Mesendoderm (in vitro differentiated cells): Measurements from ENCODE around the gene PRSS38.

Source experiments
- DNase-seq: peaks from one replicate; pipeline ENCODE4 v3.0.0; 2013
- H2AK5ac ChIP-seq: 2 replicates; pipeline ENCODE4 v1.6.1; 2013; ENCODE audit warnings: low read length, inconsistent platforms
- H2BK120ac ChIP-seq: 2 replicates; pipeline ENCODE4 v1.6.1; 2013; ENCODE audit warnings: low read depth, mild to moderate bottlenecking, low read length, moderate library complexity, mixed read lengths
- H2BK15ac ChIP-seq: replicated peaks from 2 replicates; pipeline ENCODE4 v1.6.1; 2013; ENCODE audit warnings: low read depth, mild to moderate bottlenecking, moderate library complexity
- H2BK5ac ChIP-seq: 2 replicates; pipeline ENCODE4 v1.6.1; 2013; ENCODE audit warnings: low read length, inconsistent platforms
- H3K18ac ChIP-seq: 2 replicates; pipeline ENCODE4 v1.6.1; 2013; ENCODE audit warnings: mild to moderate bottlenecking, low read length, mixed read lengths
- H3K23ac ChIP-seq: one replicate; pipeline ENCODE4 v1.6.1; 2013; ENCODE audit warnings: low read length
- H3K27ac ChIP-seq: 2 replicates; pipeline ENCODE4 v1.5.1; 2013; ENCODE audit warnings: low read depth, mild to moderate bottlenecking, inconsistent platforms, low read length, moderate library complexity
- H3K27me3 ChIP-seq: 2 replicates; pipeline ENCODE4 v1.6.1; 2013; ENCODE audit warnings: low read length, control low read depth, mild to moderate bottlenecking, inconsistent platforms; ENCODE audit not compliant: insufficient read depth, poor library complexity
- H3K36me3 ChIP-seq: 2 replicates; pipeline ENCODE4 v1.6.1; 2013; ENCODE audit warnings: low read length, inconsistent platforms; ENCODE audit not compliant: control insufficient read depth, insufficient read depth
- H3K4ac ChIP-seq: one replicate; pipeline ENCODE4 v1.6.1; 2013; ENCODE audit warnings: low read depth, mild to moderate bottlenecking, low read length, moderate library complexity
- H3K4me1 ChIP-seq: 2 replicates; pipeline ENCODE4 v1.6.1; 2013; ENCODE audit warnings: low read depth, low read length, inconsistent platforms; ENCODE audit not compliant: control insufficient read depth
- H3K4me2 ChIP-seq: 2 replicates; pipeline ENCODE4 v1.6.1; 2013; ENCODE audit warnings: low read length
- H3K4me3 ChIP-seq: 2 replicates; pipeline ENCODE4 v1.5.1; 2013; ENCODE audit warnings: mild to moderate bottlenecking, low read length
- H3K56ac ChIP-seq: one replicate; pipeline ENCODE4 v1.6.1; 2013; ENCODE audit warnings: low read length
- H3K79me1 ChIP-seq: 2 replicates; pipeline ENCODE4 v1.6.1; 2013; ENCODE audit warnings: low read length, inconsistent platforms
- H3K79me2 ChIP-seq: 2 replicates; pipeline ENCODE4 v1.6.1; 2013; ENCODE audit warnings: mild to moderate bottlenecking, low read length; ENCODE audit not compliant: control insufficient read depth, insufficient read depth
- H3K9ac ChIP-seq: 2 replicates; pipeline ENCODE4 v1.6.1; 2013; ENCODE audit warnings: low read length, inconsistent platforms
- H4K5ac ChIP-seq: one replicate; pipeline ENCODE4 v1.6.1; 2013; ENCODE audit warnings: low read length
- H4K8ac ChIP-seq: one replicate; pipeline ENCODE4 v1.6.1; 2013; ENCODE audit warnings: low read depth, mild to moderate bottlenecking, control low read depth, low read length, moderate library complexity
- WGBS: extraction: QIAGEN DNeasy Blood & Tissue Kit; methylation state at CpG from one replicate; pipeline ENCODE4 v1.1.7; 2013; ENCODE audit warnings: low lambda C conversion rate, missing lambda C conversion rate; ENCODE audit not compliant: insufficient coverage; ENCODE audit errors: extremely low coverage; 5-methylcytosine and 5-hydroxymethylcytosine counted together

PRSS38 gene

GRCh38 chr1:227780101-227781044 is 35.1 kb upstream of the PRSS38 start:
- no peak overlapping the region for H3K4ac ChIP-seq
- H3K56ac ChIP-seq, result no peak overlapping the region
- H3K18ac ChIP-seq, result no peak overlapping the region
- no peak overlapping the region for H2BK120ac ChIP-seq
- WGBS, result no CpG with 5 or more reads among the region's 23 CpGs
- no peak overlapping the region for H3K4me2 ChIP-seq
- H2AK5ac ChIP-seq, result no peak overlapping the region
- H3K36me3 ChIP-seq, result no peaks in the 10 kb centered on the region
- no peak overlapping the region for H3K27ac ChIP-seq
- H3K4me1 ChIP-seq, result no peaks in the 10 kb centered on the region
- no peak overlapping the region for H3K23ac ChIP-seq
- H3K79me1 ChIP-seq, result no peaks in the 10 kb centered on the region
- H4K5ac ChIP-seq, result no peak overlapping the region
- H3K9ac ChIP-seq, result no peak overlapping the region
- H3K79me2 ChIP-seq, result no peaks in the 10 kb centered on the region
- H3K4me3 ChIP-seq, result no peak overlapping the region
- no peaks in the 10 kb centered on the region for H3K27me3 ChIP-seq
- H4K8ac ChIP-seq, result no peak overlapping the region
- H2BK5ac ChIP-seq, result no peak overlapping the region
- no peak overlapping the region for H2BK15ac ChIP-seq
- DNase-seq, result no peak

- no CpG with 5 or more reads among the region's 15 CpGs for WGBS
- H3K36me3 ChIP-seq, result no peaks in the 10 kb centered on the region
- H3K79me2 ChIP-seq, result no peaks in the 10 kb centered on the region
- H3K79me1 ChIP-seq, result no peaks in the 10 kb centered on the region
- H3K4me2 ChIP-seq, result no peak overlapping the region
- H2BK120ac ChIP-seq, result no peak overlapping the region
- no peak overlapping the region for H4K5ac ChIP-seq
- H4K8ac ChIP-seq, result no peak overlapping the region
- no peak overlapping the region for H3K9ac ChIP-seq
- H2AK5ac ChIP-seq, result no peak overlapping the region
- H3K23ac ChIP-seq, result no peak overlapping the region
- H3K27ac ChIP-seq, result no peak overlapping the region
- H2BK15ac ChIP-seq, result no peak overlapping the region
- no peaks in the 10 kb centered on the region for H3K4me1 ChIP-seq
- no peaks in the 10 kb centered on the region for H3K27me3 ChIP-seq
- no peak overlapping the region for H2BK5ac ChIP-seq
- H3K56ac ChIP-seq, result no peak overlapping the region
- H3K18ac ChIP-seq, result no peak overlapping the region
- no peak for DNase-seq
- no peak overlapping the region for H3K4ac ChIP-seq
- no peak overlapping the region for H3K4me3 ChIP-seq
These were observed 34.1 kb upstream of the PRSS38 start for GRCh38 chr1:227781314-227781930.

GRCh38 chr1:227782226-227782625 is 33.2 kb upstream of the PRSS38 start:
- no peak overlapping the region for H2BK120ac ChIP-seq
- H3K4me2 ChIP-seq, result no peak overlapping the region
- no peak overlapping the region for H3K23ac ChIP-seq
- no peak overlapping the region for H2BK15ac ChIP-seq
- H2AK5ac ChIP-seq, result no peak overlapping the region
- DNase-seq, result no peak
- no peak overlapping the region for H4K8ac ChIP-seq
- no peak overlapping the region for H3K4ac ChIP-seq
- H4K5ac ChIP-seq, result no peak overlapping the region
- no peak overlapping the region for H3K27ac ChIP-seq
- no CpG with 5 or more reads among the region's 4 CpGs for WGBS
- no peak overlapping the region for H3K4me3 ChIP-seq
- no peaks in the 10 kb centered on the region for H3K79me2 ChIP-seq
- H3K9ac ChIP-seq, result no peak overlapping the region
- H2BK5ac ChIP-seq, result no peak overlapping the region
- H3K18ac ChIP-seq, result no peak overlapping the region
- H3K27me3 ChIP-seq, result no peaks in the 10 kb centered on the region
- H3K56ac ChIP-seq, result no peak overlapping the region
- H3K4me1 ChIP-seq, result no peaks in the 10 kb centered on the region
- H3K36me3 ChIP-seq, result no peaks in the 10 kb centered on the region
- no peaks in the 10 kb centered on the region for H3K79me1 ChIP-seq

GRCh38 chr1:227785094-227785804 is 30.2 kb upstream of the PRSS38 start:
- Histone ChIP-seq H2BK120ac (no peak overlapping the region), H3K27ac (no peak overlapping the region), H3K36me3 (no peaks in the 10 kb centered on the region), H3K4me3 (no peak overlapping the region), H3K79me2 (no peaks in the 10 kb centered on the region), H2AK5ac (no peak overlapping the region), H4K5ac (no peak overlapping the region), H4K8ac (no peak overlapping the region), H3K23ac (no peak overlapping the region), H3K18ac (no peak overlapping the region), H3K4ac (no peak overlapping the region), H2BK15ac (no peak overlapping the region), H3K9ac (no peak overlapping the region), H3K56ac (no peak overlapping the region), H3K27me3 (no peaks in the 10 kb centered on the region), H3K79me1 (no peaks in the 10 kb centered on the region), H3K4me2 (no peak overlapping the region), H3K4me1 (no peaks in the 10 kb centered on the region), H2BK5ac (no peak overlapping the region)
- no CpG with 5 or more reads among the region's 13 CpGs for WGBS
- no peak for DNase-seq

GRCh38 chr1:227785805-227786671 is 29.4 kb upstream of the PRSS38 start:
- no peak overlapping the region for H3K56ac ChIP-seq
- no peaks in the 10 kb centered on the region for H3K79me1 ChIP-seq

More at GRCh38 chr1:227785805-227786671, 29.4 kb upstream of the PRSS38 start:
- H2BK5ac ChIP-seq, result no peak overlapping the region
- H3K18ac ChIP-seq, result no peak overlapping the region
- no peak overlapping the region for H3K4ac ChIP-seq
- H4K5ac ChIP-seq, result no peak overlapping the region
- no peak overlapping the region for H4K8ac ChIP-seq
- H3K9ac ChIP-seq, result no peak overlapping the region
- H3K27me3 ChIP-seq, result no peaks in the 10 kb centered on the region
- no peak overlapping the region for H2BK120ac ChIP-seq
- H3K4me2 ChIP-seq, result no peak overlapping the region
- H3K36me3 ChIP-seq, result no peaks in the 10 kb centered on the region
- H3K27ac ChIP-seq, result no peak overlapping the region
- no peak overlapping the region for H2BK15ac ChIP-seq
- no peak for DNase-seq
- H3K4me3 ChIP-seq, result no peak overlapping the region
- no peaks in the 10 kb centered on the region for H3K4me1 ChIP-seq
- no peak overlapping the region for H3K23ac ChIP-seq
- no peak overlapping the region for H2AK5ac ChIP-seq
- WGBS, result no CpG with 5 or more reads among the region's 19 CpGs
- H3K79me2 ChIP-seq, result no peaks in the 10 kb centered on the region
